ENCODE results near the gene MBNL1. TPM values are rescaled to one million over a fixed set of nuclear protein-coding genes. Genes with fewer than 3 reads are reported as not detected.

Gene MBNL1
- total RNA-seq, 2 donors from 2014 or later = 299 to 323 TPM

DNA sequence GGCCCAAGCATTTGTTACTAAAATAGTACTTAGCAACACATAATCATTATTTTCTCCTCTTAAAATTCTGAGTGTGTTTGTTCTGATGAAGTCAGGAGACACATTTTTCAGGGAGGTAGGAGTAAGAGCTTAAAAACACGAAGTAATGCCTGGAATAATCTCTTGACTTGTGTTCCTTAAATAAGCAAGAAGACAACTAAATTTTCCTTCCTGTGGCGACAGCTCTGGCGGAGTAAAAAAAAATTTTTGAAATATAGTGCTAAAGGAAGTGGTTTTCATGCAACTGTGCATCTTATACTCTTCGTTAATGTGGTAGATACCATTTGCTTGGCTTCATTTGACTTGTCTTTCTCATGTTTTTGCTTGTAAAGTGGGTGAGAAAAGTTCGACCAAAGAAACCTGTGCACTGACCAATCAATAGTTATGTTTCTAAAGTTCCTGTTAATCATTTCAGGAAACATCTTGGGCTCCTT lies 11.1 kb upstream of the MBNL1 start:
- peaks cover 0 to 3% of the 10 kb centered on the region in 2 donors for H3K9me3 Mint-ChIP-seq
- ATAC-seq (replicated peaks in 1 of 2) = peak; percentile 25 to 31
- H3K27ac Mint-ChIP-seq = peak overlapping the region; percentile 98
- peaks cover 96% of the 10 kb centered on the region for H3K4me1 Mint-ChIP-seq (ENCODE audit: low read depth)
- H3K4me3 Mint-ChIP-seq = peak overlapping the region; percentile 67 to 79
- H3K36me3 Mint-ChIP-seq (ENCODE audit: insufficient read depth in 2 of 2) = no peaks in the 10 kb centered on the region
- no peaks in the 10 kb centered on the region for H3K27me3 Mint-ChIP-seq (ENCODE audit: low read depth)
- DNase-seq = no peak

- peaks cover 90% of the 10 kb centered on the region for H3K4me1 Mint-ChIP-seq (ENCODE audit: low read depth)
- peaks cover 0 to under 1% of the 10 kb centered on the region in 2 donors for H3K36me3 Mint-ChIP-seq (ENCODE audit: insufficient read depth in 2 of 2)
- no peaks in the 10 kb centered on the region for H3K27me3 Mint-ChIP-seq (ENCODE audit: low read depth)
- peak overlapping the region; percentile 94 for H3K27ac Mint-ChIP-seq
- H3K9me3 Mint-ChIP-seq = peaks cover 0 to 1% of the 10 kb centered on the region in 2 donors
- ATAC-seq (replicated peaks in 1 of 2) = peak; percentile 90 to 93
- DNase-seq = peak; percentile 74 to 83
- H3K4me3 Mint-ChIP-seq = peak overlapping the region; percentile 66 to 77
These were observed 10.0 kb upstream of the MBNL1 start for GRCh38 chr3:152258448-152259393.

GRCh38 chr3:152259468-152259867 lies 9.3 kb upstream of the MBNL1 start:
- peak overlapping the region; percentile 80 for H3K27ac Mint-ChIP-seq
- H3K27me3 Mint-ChIP-seq (ENCODE audit: low read depth) = no peaks in the 10 kb centered on the region
- peak overlapping the region; percentile 66 to 78 for H3K4me3 Mint-ChIP-seq
- DNase-seq (no peak), ATAC-seq (replicated peaks in 1 of 2) (no peak)
- peaks cover 90% of the 10 kb centered on the region for H3K4me1 Mint-ChIP-seq (ENCODE audit: low read depth)
- H3K9me3 Mint-ChIP-seq = peaks cover 0 to 2% of the 10 kb centered on the region in 2 donors
- peaks cover 0 to 2% of the 10 kb centered on the region in 2 donors for H3K36me3 Mint-ChIP-seq (ENCODE audit: insufficient read depth in 2 of 2)

DNA sequence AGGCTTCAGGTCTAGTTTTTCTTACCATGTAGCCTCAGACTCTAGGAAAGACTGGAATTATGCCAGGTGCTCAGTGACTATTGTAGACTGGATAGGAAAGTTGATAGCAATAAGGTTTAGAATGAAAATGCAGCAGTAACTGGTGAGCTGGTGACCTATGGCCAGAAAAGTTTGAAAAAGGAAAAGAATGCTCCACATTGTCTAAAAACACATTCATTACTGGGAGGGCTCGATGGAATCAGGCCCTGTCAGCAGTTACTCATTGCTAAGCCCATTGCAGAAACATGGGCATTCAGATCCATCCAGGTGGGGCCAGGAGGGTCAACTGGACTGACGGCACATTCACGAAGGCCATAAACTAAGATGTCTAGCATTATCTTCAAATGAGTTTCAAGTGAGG lies 8.7 kb upstream of the MBNL1 start:
- ATAC-seq (replicated peaks in 1 of 2) (no peak), DNase-seq (no peak)
- H3K9me3 Mint-ChIP-seq = peaks cover 0 to 2% of the 10 kb centered on the region in 2 donors
- H3K36me3 Mint-ChIP-seq (ENCODE audit: insufficient read depth in 2 of 2) = peaks cover 0 to 2% of the 10 kb centered on the region in 2 donors
- no peaks in the 10 kb centered on the region for H3K27me3 Mint-ChIP-seq (ENCODE audit: low read depth)
- peak overlapping the region; percentile 80 for H3K27ac Mint-ChIP-seq
- H3K4me3 Mint-ChIP-seq = peak overlapping the region; percentile 50 to 64
- H3K4me1 Mint-ChIP-seq (ENCODE audit: low read depth) = peaks cover 90% of the 10 kb centered on the region

- Mint-ChIP-seq H3K27ac (peak overlapping the region; percentile 44), H3K9me3 (peaks cover 0 to 2% of the 10 kb centered on the region in 2 donors), H3K27me3 (ENCODE audit: low read depth) (no peaks in the 10 kb centered on the region), H3K36me3 (ENCODE audit: insufficient read depth in 2 of 2) (peaks cover 0 to 2% of the 10 kb centered on the region in 2 donors), H3K4me1 (ENCODE audit: low read depth) (peaks cover 90% of the 10 kb centered on the region), H3K4me3 (peak overlapping the region; percentile 21 to 55)
- no peak for DNase-seq
- peak in 1 of 2 donors; percentile 22 for ATAC-seq (replicated peaks in 1 of 2)
These were observed 8.2 kb upstream of the MBNL1 start for GRCh38 chr3:152260529-152260928.

GRCh38 chr3:152261329-152261728 lies 7.4 kb upstream of the MBNL1 start:
- Mint-ChIP-seq H3K27me3 (ENCODE audit: low read depth) (no peaks in the 10 kb centered on the region), H3K36me3 (ENCODE audit: insufficient read depth in 2 of 2) (peaks cover 0 to 2% of the 10 kb centered on the region in 2 donors), H3K27ac (no peak overlapping the region), H3K4me1 (ENCODE audit: low read depth) (peaks cover 90% of the 10 kb centered on the region), H3K9me3 (peaks cover 0 to 2% of the 10 kb centered on the region in 2 donors), H3K4me3 (peak overlapping the region in 1 of 2 donors; percentile 55)
- ATAC-seq (replicated peaks in 1 of 2) (no peak), DNase-seq (no peak)

GRCh38 chr3:152263711-152264110 lies 5.0 kb upstream of the MBNL1 start:
- ATAC-seq (replicated peaks in 1 of 2) (no peak), DNase-seq (no peak)
- Mint-ChIP-seq H3K27me3 (ENCODE audit: low read depth) (no peaks in the 10 kb centered on the region), H3K27ac (peak overlapping the region; percentile 43), H3K4me3 (peak overlapping the region in 1 of 2 donors; percentile 58), H3K9me3 (peaks cover 0 to 2% of the 10 kb centered on the region in 2 donors), H3K4me1 (ENCODE audit: low read depth) (peaks cover 90% of the 10 kb centered on the region), H3K36me3 (ENCODE audit: insufficient read depth in 2 of 2) (peaks cover 0 to 2% of the 10 kb centered on the region in 2 donors)

- peak overlapping the region; percentile 3 to 58 for H3K4me3 Mint-ChIP-seq
- H3K4me1 Mint-ChIP-seq (ENCODE audit: low read depth) = peaks cover 83% of the 10 kb centered on the region
- H3K27ac Mint-ChIP-seq = peak overlapping the region; percentile 43
- peaks cover 0 to 2% of the 10 kb centered on the region in 2 donors for H3K36me3 Mint-ChIP-seq (ENCODE audit: insufficient read depth in 2 of 2)
- no peaks in the 10 kb centered on the region for H3K27me3 Mint-ChIP-seq (ENCODE audit: low read depth)
- ATAC-seq (replicated peaks in 1 of 2) = no peak
- DNase-seq = no peak
- peaks cover 0 to 2% of the 10 kb centered on the region in 2 donors for H3K9me3 Mint-ChIP-seq
These were observed 4.4 kb upstream of the MBNL1 start for GRCh38 chr3:152264378-152264777.

GRCh38 chr3:152266221-152266995 lies 2.3 kb upstream of the MBNL1 start:
- Mint-ChIP-seq H3K4me3 (peak overlapping the region; percentile 86 to 94), H3K36me3 (ENCODE audit: insufficient read depth in 2 of 2) (peaks cover 7 to 15% of the 10 kb centered on the region in 2 donors), H3K27ac (peak overlapping the region; percentile 93), H3K9me3 (peaks cover 0 to 2% of the 10 kb centered on the region in 2 donors), H3K4me1 (ENCODE audit: low read depth) (peaks cover 66% of the 10 kb centered on the region), H3K27me3 (ENCODE audit: low read depth) (no peaks in the 10 kb centered on the region)
- DNase-seq (no peak), ATAC-seq (replicated peaks in 1 of 2) (no peak)

- H3K27me3 Mint-ChIP-seq (ENCODE audit: low read depth) = no peaks in the 10 kb centered on the region
- peak overlapping the region; percentile 86 to 94 for H3K4me3 Mint-ChIP-seq
- peak overlapping the region; percentile 93 for H3K27ac Mint-ChIP-seq
- peaks cover 10 to 27% of the 10 kb centered on the region in 2 donors for H3K36me3 Mint-ChIP-seq (ENCODE audit: insufficient read depth in 2 of 2)
- no peak for ATAC-seq (replicated peaks in 1 of 2)
- peaks cover 70% of the 10 kb centered on the region for H3K4me1 Mint-ChIP-seq (ENCODE audit: low read depth)
- no peak for DNase-seq
- peaks cover 0 to 2% of the 10 kb centered on the region in 2 donors for H3K9me3 Mint-ChIP-seq
These were observed 736 bp upstream of the MBNL1 start for GRCh38 chr3:152267831-152268554.

- Mint-ChIP-seq H3K9me3 (no peaks in the 10 kb centered on the region), H3K36me3 (ENCODE audit: insufficient read depth in 2 of 2) (peaks cover 8 to 28% of the 10 kb centered on the region in 2 donors), H3K4me3 (peak overlapping the region; percentile 86 to 94), H3K27me3 (ENCODE audit: low read depth) (no peaks in the 10 kb centered on the region), H3K4me1 (ENCODE audit: low read depth) (peaks cover 70% of the 10 kb centered on the region), H3K27ac (peak overlapping the region; percentile 98)
- DNase-seq (no peak), ATAC-seq (replicated peaks in 1 of 2) (peak; percentile 51 to 60)
These were observed 514 bp downstream of the MBNL1 start for GRCh38 chr3:152269056-152269830.
